ENCODE results near the gene NIP7.
"Not testable (repeated sequence)": the region's sequence is repeated elsewhere in the genome, so short reads cannot be mapped to it uniquely, and the experiment has no call there.

Gene NIP7

DNA sequence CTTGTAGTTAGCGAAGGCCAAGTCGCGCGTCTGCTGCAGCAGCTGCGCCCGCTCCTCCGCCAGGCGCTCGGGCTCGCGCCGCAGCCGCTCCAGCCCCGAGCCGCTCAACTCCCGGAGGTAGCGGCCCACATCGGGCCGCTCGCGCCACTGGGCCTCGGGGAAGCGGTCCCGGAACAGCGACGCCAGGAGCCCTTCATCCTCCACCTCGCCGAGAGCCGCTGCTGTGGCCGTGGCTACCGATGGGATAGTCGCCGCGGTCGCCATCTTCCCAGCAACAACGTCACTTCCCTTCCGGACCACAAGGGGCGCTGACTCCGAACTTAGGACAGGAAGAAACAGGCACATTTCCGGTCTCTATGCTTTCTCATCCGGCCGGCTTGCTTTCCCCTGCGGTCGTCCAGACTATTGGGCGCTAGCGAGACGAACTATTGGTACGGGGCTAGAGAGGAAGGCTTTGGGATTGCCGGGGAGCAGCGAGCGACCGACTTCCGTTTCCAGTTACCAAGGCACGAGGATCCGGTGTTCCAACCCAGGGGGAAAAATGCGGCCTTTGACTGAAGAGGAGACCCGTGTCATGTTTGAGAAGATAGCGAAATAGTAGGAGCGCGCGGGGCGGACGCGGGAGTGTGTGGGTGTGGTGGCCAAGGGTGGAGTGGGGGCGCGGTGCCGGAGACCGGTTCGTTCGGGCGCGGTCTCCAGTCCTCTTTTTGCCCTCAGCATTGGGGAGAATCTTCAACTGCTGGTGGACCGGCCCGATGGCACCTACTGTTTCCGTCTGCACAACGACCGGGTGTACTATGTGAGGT is at the start of gene NIP7, which contains the start of gene COG8:
Gene NIP7, plus strand, starts transcription at position 484 of the 806 bp plus-strand sequence. Its CDS starts 58 bp downstream, at position 542.
Gene COG8, minus strand, starts transcription at position 276 of the 806 bp plus-strand sequence. Its CDS starts 12 bp downstream, at position 264.
- peaks cover 28 to 37% of the 10 kb centered on the region in 2 donors for H3K36me3 ChIP-seq (ENCODE audit: control insufficient read depth in 2 of 2, insufficient read depth in 2 of 2, low read length in 2 of 2)
- peak within 1 kb of the TSS; percentile 83 to 94 for H3K4me3 ChIP-seq (ENCODE audit: low read length in 2 of 2)
- H3K9me3 ChIP-seq (ENCODE audit: control insufficient read depth in 2 of 2, low read length in 2 of 2) = no peaks in the 10 kb centered on the region
- peak within 1 kb of the TSS; percentile 87 for H3K27ac ChIP-seq (ENCODE audit: low read depth in 2 of 2, low read length in 2 of 2)
- H3K9ac ChIP-seq (ENCODE audit: low read depth in 1 of 2, low read length in 2 of 2) = peak within 1 kb of the TSS; percentile 65 to 84
- H3K27me3 ChIP-seq (ENCODE audit: control insufficient read depth in 2 of 2, insufficient read depth in 2 of 2, low read length in 2 of 2) = no peaks in the 10 kb centered on the region
- peaks cover 14 to 18% of the 10 kb centered on the region in 2 donors for H3K4me1 ChIP-seq (ENCODE audit: control insufficient read depth in 2 of 2, insufficient read depth in 2 of 2, low read length in 2 of 2)

DNA sequence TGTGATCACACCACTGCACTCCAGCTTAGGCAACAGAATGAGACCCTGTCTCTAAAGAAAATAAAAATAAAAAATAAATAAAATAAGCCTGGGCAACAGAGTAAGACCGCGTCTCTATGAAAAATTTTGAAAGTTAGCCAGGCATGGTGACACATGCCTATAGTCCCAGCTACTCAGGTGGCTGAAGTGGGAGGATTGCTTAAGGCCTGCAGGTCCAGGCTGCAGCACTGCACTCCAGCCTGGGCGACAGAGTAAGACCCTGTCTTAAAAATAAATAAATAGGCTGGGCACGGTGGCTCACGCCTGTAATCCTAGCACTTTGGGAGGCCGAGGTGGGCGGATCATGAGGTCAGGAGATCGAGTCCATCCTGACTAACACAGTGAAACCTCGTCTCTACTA is 47.9 kb upstream of the NIP7 start:
- H3K36me3 ChIP-seq (ENCODE audit: control insufficient read depth in 2 of 2, insufficient read depth in 2 of 2, low read length in 2 of 2); H3K4me1 ChIP-seq (ENCODE audit: control insufficient read depth in 2 of 2, insufficient read depth in 2 of 2, low read length in 2 of 2); H3K4me3 ChIP-seq (ENCODE audit: low read length in 2 of 2); H3K9ac ChIP-seq (ENCODE audit: low read depth in 1 of 2, low read length in 2 of 2); H3K9me3 ChIP-seq (ENCODE audit: control insufficient read depth in 2 of 2, low read length in 2 of 2); H3K27me3 ChIP-seq (ENCODE audit: control insufficient read depth in 2 of 2, insufficient read depth in 2 of 2, low read length in 2 of 2); H3K27ac ChIP-seq (ENCODE audit: low read depth in 2 of 2, low read length in 2 of 2): not testable (repeated sequence)

DNA sequence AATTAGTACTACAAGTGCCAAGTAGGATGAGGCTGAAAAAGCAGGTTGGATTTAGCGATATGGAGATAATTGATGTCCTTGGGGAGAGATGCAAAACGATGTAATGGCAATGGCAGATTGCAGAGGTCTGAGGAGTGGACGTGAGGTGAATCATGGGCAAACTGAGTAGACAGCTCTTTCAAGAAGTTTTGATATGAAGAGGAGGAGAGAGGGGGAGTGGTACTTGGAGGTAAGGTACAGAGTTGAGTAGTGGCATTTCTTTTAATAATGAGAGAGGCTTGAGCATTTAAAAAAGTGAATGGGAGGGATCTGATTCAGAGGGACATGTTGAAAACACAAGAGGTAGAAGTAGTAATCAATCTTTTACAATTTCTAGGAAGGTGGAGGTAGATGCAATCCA is 46.2 kb upstream of the NIP7 start:
- H3K4me3 ChIP-seq (ENCODE audit: low read length in 2 of 2) = no peak overlapping the region
- peaks cover 0 to 2% of the 10 kb centered on the region in 2 donors for H3K36me3 ChIP-seq (ENCODE audit: control insufficient read depth in 2 of 2, insufficient read depth in 2 of 2, low read length in 2 of 2)
- no peak overlapping the region for H3K27ac ChIP-seq (ENCODE audit: low read depth in 2 of 2, low read length in 2 of 2)
- H3K4me1 ChIP-seq (ENCODE audit: control insufficient read depth in 2 of 2, insufficient read depth in 2 of 2, low read length in 2 of 2) = no peaks in the 10 kb centered on the region
- H3K9me3 ChIP-seq (ENCODE audit: control insufficient read depth in 2 of 2, low read length in 2 of 2) = no peaks in the 10 kb centered on the region
- H3K9ac ChIP-seq (ENCODE audit: low read depth in 1 of 2, low read length in 2 of 2) = no peak overlapping the region
- no peaks in the 10 kb centered on the region for H3K27me3 ChIP-seq (ENCODE audit: control insufficient read depth in 2 of 2, insufficient read depth in 2 of 2, low read length in 2 of 2)

DNA sequence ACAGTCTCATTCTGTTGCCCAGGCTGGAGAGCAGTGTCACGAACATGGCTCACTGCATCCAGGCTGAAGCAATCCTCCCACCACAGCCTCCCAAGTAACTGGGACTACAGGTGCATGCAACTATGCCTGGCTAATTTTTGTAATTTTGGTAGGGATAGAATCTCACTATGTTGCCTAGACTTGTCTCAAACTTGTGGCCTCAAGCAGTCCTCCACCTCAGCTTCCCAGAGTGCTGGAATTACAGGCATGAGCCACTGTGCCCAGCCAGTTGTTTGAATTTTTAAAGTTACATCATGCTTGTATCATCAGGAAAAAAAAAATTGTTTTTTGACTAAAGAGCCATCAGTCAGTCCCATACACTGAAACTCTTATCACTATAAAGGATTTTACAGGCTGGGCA is 45.5 kb upstream of the NIP7 start:
- Histone ChIP-seq H3K27ac (ENCODE audit: low read depth in 2 of 2, low read length in 2 of 2) (no peak overlapping the region), H3K9me3 (ENCODE audit: control insufficient read depth in 2 of 2, low read length in 2 of 2) (no peaks in the 10 kb centered on the region), H3K4me3 (ENCODE audit: low read length in 2 of 2) (no peak overlapping the region), H3K4me1 (ENCODE audit: control insufficient read depth in 2 of 2, insufficient read depth in 2 of 2, low read length in 2 of 2) (no peaks in the 10 kb centered on the region), H3K9ac (ENCODE audit: low read depth in 1 of 2, low read length in 2 of 2) (no peak overlapping the region), H3K36me3 (ENCODE audit: control insufficient read depth in 2 of 2, insufficient read depth in 2 of 2, low read length in 2 of 2) (peaks cover 0 to 2% of the 10 kb centered on the region in 2 donors), H3K27me3 (ENCODE audit: control insufficient read depth in 2 of 2, insufficient read depth in 2 of 2, low read length in 2 of 2) (no peaks in the 10 kb centered on the region)

DNA sequence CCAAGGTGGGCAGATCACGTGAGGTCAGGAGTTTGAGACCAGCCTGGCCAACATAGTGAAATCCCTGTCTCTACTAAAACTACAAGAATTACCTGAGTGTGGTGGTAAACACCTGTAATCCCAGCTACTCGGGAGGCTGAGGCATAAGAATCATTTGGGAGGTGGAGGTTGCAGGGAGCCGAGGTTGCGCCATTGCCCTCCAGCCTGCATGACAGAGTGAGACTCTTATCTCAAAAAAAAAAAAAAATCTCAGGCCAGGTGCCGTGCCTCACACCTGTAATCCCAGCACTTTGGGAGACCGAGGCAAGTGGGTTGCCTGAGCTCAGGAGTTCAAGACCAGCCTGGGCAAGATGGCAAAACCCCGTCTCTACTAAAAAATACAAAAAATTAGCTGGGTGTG is 42.8 kb upstream of the NIP7 start:
- H3K4me1 ChIP-seq (ENCODE audit: control insufficient read depth in 2 of 2, insufficient read depth in 2 of 2, low read length in 2 of 2) = not testable (repeated sequence)

DNA sequence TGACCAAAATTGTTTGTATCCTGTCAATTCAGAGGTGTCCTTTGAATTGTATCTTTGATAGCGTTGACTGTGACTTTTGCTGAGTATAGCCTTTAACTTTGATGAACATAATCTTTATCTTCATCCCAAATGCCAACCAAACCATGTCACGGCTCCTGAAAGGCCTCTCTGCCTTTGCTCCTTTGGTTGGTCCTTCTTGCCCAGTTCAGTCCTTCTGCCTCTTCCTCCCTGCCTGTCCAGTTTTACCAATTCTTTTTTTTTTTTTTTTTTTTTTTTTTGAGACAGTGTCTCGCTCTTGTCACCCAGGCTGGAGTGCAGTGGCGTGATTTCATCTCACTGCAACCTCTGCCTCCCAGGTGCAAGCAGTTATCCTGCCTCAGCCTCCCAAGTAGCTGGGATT is 41.3 kb upstream of the NIP7 start:
- Histone ChIP-seq H3K36me3 (ENCODE audit: control insufficient read depth in 2 of 2, insufficient read depth in 2 of 2, low read length in 2 of 2) (peaks cover 18% of the 10 kb centered on the region in 2 donors), H3K27me3 (ENCODE audit: control insufficient read depth in 2 of 2, insufficient read depth in 2 of 2, low read length in 2 of 2) (no peaks in the 10 kb centered on the region), H3K9ac (ENCODE audit: low read depth in 1 of 2, low read length in 2 of 2) (no peak overlapping the region), H3K4me1 (ENCODE audit: control insufficient read depth in 2 of 2, insufficient read depth in 2 of 2, low read length in 2 of 2) (no peaks in the 10 kb centered on the region), H3K4me3 (ENCODE audit: low read length in 2 of 2) (no peak overlapping the region), H3K9me3 (ENCODE audit: control insufficient read depth in 2 of 2, low read length in 2 of 2) (no peaks in the 10 kb centered on the region), H3K27ac (ENCODE audit: low read depth in 2 of 2, low read length in 2 of 2) (no peak overlapping the region)

More for the DNA sequence above, 42.8 kb upstream of the NIP7 start:
- not testable (repeated sequence) for H3K4me3 ChIP-seq (ENCODE audit: low read length in 2 of 2); H3K9me3 ChIP-seq (ENCODE audit: control insufficient read depth in 2 of 2, low read length in 2 of 2); H3K27ac ChIP-seq (ENCODE audit: low read depth in 2 of 2, low read length in 2 of 2); H3K27me3 ChIP-seq (ENCODE audit: control insufficient read depth in 2 of 2, insufficient read depth in 2 of 2, low read length in 2 of 2); H3K9ac ChIP-seq (ENCODE audit: low read depth in 1 of 2, low read length in 2 of 2)
- peaks cover 16 to 18% of the 10 kb centered on the region in 2 donors for H3K36me3 ChIP-seq (ENCODE audit: control insufficient read depth in 2 of 2, insufficient read depth in 2 of 2, low read length in 2 of 2)

DNA sequence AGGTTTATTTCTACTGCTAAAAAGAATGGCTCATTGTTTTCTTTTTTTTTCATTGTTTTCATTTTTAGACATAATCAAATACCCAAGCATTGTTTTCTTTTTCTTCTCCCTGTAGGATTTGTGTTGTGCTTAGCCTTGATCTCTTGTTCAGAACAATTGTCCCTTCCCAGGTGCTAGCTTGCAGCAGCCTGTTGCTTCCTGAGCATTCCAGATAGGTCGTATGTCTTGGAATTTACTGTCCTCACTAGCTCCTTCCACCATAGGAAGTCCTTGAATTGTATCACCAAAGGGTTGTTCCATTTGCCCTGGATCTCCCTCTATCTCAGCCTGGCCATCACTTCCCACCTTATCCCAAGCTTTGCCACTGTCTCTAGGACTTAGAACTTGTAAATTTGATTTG is 38.4 kb upstream of the NIP7 start:
- no peaks in the 10 kb centered on the region for H3K27me3 ChIP-seq (ENCODE audit: control insufficient read depth in 2 of 2, insufficient read depth in 2 of 2, low read length in 2 of 2)
- no peaks in the 10 kb centered on the region for H3K4me1 ChIP-seq (ENCODE audit: control insufficient read depth in 2 of 2, insufficient read depth in 2 of 2, low read length in 2 of 2)
- no peaks in the 10 kb centered on the region for H3K9me3 ChIP-seq (ENCODE audit: control insufficient read depth in 2 of 2, low read length in 2 of 2)
- peaks cover 18 to 20% of the 10 kb centered on the region in 2 donors for H3K36me3 ChIP-seq (ENCODE audit: control insufficient read depth in 2 of 2, insufficient read depth in 2 of 2, low read length in 2 of 2)
- H3K4me3 ChIP-seq (ENCODE audit: low read length in 2 of 2) = no peak overlapping the region
- no peak overlapping the region for H3K27ac ChIP-seq (ENCODE audit: low read depth in 2 of 2, low read length in 2 of 2)
- no peak overlapping the region for H3K9ac ChIP-seq (ENCODE audit: low read depth in 1 of 2, low read length in 2 of 2)

DNA sequence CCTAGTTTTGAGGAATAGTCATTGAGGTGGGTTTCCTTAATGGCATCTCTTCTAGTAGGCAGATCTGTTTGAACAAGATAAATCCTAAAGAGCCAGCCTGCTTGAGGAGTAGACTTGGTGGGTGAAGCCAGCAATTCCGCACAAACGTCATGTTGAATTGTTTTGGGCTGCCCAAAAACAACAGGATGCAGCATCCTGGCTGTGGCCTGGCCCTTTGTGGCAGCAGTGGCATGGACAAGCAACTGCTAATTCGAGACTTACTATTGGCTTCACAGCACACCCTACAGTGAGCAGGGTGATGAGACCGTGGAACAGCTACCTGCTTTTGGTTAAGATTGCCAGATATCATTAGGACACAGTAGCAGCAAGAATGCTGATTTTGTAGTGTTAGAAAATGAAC is 37.7 kb upstream of the NIP7 start:
- Histone ChIP-seq H3K9me3 (ENCODE audit: control insufficient read depth in 2 of 2, low read length in 2 of 2) (no peaks in the 10 kb centered on the region), H3K4me1 (ENCODE audit: control insufficient read depth in 2 of 2, insufficient read depth in 2 of 2, low read length in 2 of 2) (no peaks in the 10 kb centered on the region), H3K9ac (ENCODE audit: low read depth in 1 of 2, low read length in 2 of 2) (no peak overlapping the region), H3K4me3 (ENCODE audit: low read length in 2 of 2) (no peak overlapping the region), H3K27me3 (ENCODE audit: control insufficient read depth in 2 of 2, insufficient read depth in 2 of 2, low read length in 2 of 2) (no peaks in the 10 kb centered on the region), H3K36me3 (ENCODE audit: control insufficient read depth in 2 of 2, insufficient read depth in 2 of 2, low read length in 2 of 2) (peaks cover 18 to 20% of the 10 kb centered on the region in 2 donors), H3K27ac (ENCODE audit: low read depth in 2 of 2, low read length in 2 of 2) (no peak overlapping the region)

DNA sequence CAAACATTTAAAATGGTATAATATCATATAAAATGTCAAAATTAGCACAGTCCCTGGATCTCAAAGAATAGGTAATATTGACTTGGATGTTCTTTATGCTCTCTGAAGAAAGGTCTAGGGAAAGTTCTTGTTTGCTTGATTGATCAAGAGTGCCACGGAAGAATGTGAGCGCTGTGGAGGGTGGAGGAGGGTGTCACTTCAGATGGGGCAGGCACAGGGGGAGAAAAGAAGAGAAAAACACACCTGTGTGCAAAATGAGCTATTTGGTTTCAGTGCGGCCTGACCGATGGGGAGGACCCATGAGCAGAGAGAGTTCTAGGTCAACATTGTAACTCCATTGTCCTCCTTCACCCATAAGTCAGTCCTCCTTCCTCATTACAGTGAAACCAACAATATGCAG is 37.3 kb upstream of the NIP7 start:
- H3K36me3 ChIP-seq (ENCODE audit: control insufficient read depth in 2 of 2, insufficient read depth in 2 of 2, low read length in 2 of 2) = peaks cover 18 to 20% of the 10 kb centered on the region in 2 donors
- no peak overlapping the region for H3K27ac ChIP-seq (ENCODE audit: low read depth in 2 of 2, low read length in 2 of 2)
- H3K4me3 ChIP-seq (ENCODE audit: low read length in 2 of 2) = no peak overlapping the region
- no peaks in the 10 kb centered on the region for H3K27me3 ChIP-seq (ENCODE audit: control insufficient read depth in 2 of 2, insufficient read depth in 2 of 2, low read length in 2 of 2)
- H3K9ac ChIP-seq (ENCODE audit: low read depth in 1 of 2, low read length in 2 of 2) = no peak overlapping the region
- H3K4me1 ChIP-seq (ENCODE audit: control insufficient read depth in 2 of 2, insufficient read depth in 2 of 2, low read length in 2 of 2) = no peaks in the 10 kb centered on the region
- no peaks in the 10 kb centered on the region for H3K9me3 ChIP-seq (ENCODE audit: control insufficient read depth in 2 of 2, low read length in 2 of 2)

DNA sequence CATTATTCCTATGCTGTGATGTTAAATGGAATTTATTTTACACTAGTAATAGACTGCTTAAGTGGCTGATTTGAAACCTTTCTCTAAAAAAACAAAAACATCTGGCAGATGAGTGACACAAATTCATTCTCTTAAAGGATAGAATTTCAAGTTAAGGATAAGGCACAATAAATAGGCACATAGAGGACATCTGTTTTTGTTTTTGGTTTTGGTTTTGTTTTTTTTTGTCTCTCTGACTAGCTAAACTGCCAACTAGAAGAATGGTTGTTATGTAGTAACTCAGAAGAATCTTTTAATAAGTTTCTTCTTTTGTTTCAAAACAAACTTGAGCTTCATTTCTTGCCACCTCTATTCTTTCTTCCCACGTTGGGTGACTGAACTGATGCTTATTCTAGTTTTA is 33.5 kb upstream of the NIP7 start:
- H3K4me3 ChIP-seq (ENCODE audit: low read length in 2 of 2) = no peak overlapping the region
- no peaks in the 10 kb centered on the region for H3K9me3 ChIP-seq (ENCODE audit: control insufficient read depth in 2 of 2, low read length in 2 of 2)
- peaks cover 0 to 4% of the 10 kb centered on the region in 2 donors for H3K4me1 ChIP-seq (ENCODE audit: control insufficient read depth in 2 of 2, insufficient read depth in 2 of 2, low read length in 2 of 2)
- no peak overlapping the region for H3K27ac ChIP-seq (ENCODE audit: low read depth in 2 of 2, low read length in 2 of 2)
- H3K9ac ChIP-seq (ENCODE audit: low read depth in 1 of 2, low read length in 2 of 2) = no peak overlapping the region
- H3K36me3 ChIP-seq (ENCODE audit: control insufficient read depth in 2 of 2, insufficient read depth in 2 of 2, low read length in 2 of 2) = peaks cover 7 to 9% of the 10 kb centered on the region in 2 donors
- no peaks in the 10 kb centered on the region for H3K27me3 ChIP-seq (ENCODE audit: control insufficient read depth in 2 of 2, insufficient read depth in 2 of 2, low read length in 2 of 2)

All from mucosa of rectum (tissue), 2 donors.